NT2/D1 (cell line): Measurements from ENCODE around the gene NOL11.

ENCODE experiments used
- SUZ12 ChIP-seq: IDR thresholded peaks from 2 replicates; pipeline ENCODE4 v1.6.1; 2011; ENCODE audit not compliant: insufficient read length, insufficient read depth; ENCODE audit errors: extremely low read depth
- YY1 ChIP-seq: IDR thresholded peaks from 2 replicates; pipeline ENCODE4 v1.6.1; 2011; ENCODE audit not compliant: insufficient read length, insufficient read depth

DNA sequence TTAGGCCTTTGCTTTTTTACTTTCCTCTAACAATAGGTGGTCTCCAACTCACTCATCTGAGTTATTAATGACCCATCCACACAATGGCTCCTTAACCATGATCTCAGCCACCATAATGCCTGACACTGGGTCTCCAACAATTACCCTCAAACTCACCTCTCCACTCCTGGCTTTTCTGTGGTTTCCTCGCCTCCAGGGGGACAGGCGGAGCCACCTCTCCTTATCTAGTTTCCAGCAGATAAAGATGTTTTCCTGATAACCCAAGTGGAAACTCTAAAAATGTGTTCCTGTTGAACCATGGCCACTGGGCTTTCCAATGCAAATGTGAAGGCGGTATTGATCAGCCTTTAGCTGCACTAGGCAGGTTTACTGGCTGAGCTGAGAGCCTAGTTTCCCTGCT is 9.4 kb upstream of the NOL11 start:
- TF ChIP-seq SUZ12 (no peak), YY1 (no peak)
